ENCODE measurements around the gene SLC6A11. TPM values are rescaled to one million over a fixed set of nuclear protein-coding genes. Genes with fewer than 3 reads are reported as not detected.

The SLC6A11 gene
- total and polyA plus RNA-seq, 2 of the 8 experiments (the other 6 are each of a cell fraction or from before 2014, with no cell fraction given), result 0.78 to 1.5 TPM

DNA sequence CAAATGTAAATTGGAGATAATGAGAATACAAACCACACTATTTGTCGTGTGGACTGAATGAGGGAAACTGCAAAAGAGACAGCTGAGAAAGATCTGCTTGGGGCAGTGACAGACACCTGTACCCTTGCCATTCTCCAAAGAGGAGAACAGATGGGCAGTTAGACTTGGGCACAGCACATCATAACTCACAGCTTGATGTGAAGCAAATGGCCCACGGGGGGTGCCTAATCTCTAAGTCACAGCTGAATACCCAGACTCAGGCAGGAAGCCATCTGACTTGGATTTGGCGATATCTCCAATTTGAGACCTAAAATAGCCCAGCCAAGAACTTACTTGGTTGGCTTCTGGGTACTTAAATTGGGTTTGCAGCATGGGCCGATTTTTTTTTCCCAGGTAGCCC, 10.0 kb upstream of the SLC6A11 start:
- Histone ChIP-seq H3K36me3 (ENCODE audit: control insufficient read depth in 2 of 4, insufficient read depth in 4 of 4, low read length in 3 of 4) (no peaks in the 10 kb centered on the region), H2AFZ (ENCODE audit: low read length) (no peak overlapping the region), H3K18ac (ENCODE audit: extremely low read depth, low read length) (no peak overlapping the region), H3K23ac (ENCODE audit: insufficient read length) (no peak overlapping the region), H3K27me3 (replicated peaks in 1 of 4; ENCODE audit: control insufficient read depth in 3 of 4, extremely low read depth in 1 of 4, insufficient read depth in 3 of 4, low read length in 3 of 4) (peaks cover 0 to 2% (median 0%) of the 10 kb centered on the region in 4 experiments; a peak in 1 of 7 replicates), H3K14ac (ENCODE audit: insufficient read length) (no peak overlapping the region), H3K23me2 (ENCODE audit: low read depth, low read length) (no peaks in the 10 kb centered on the region; the same call in 1 of the 2 replicates), H3K4me1 (replicated peaks in 1 of 4; ENCODE audit: control insufficient read depth in 3 of 4, insufficient read depth in 4 of 4, low read length in 3 of 4) (no peaks in the 10 kb centered on the region), H3K4ac (replicated peaks; ENCODE audit: insufficient read length, low read depth, low read length) (no peak overlapping the region), H3K27ac (ENCODE audit: low read depth, low read length) (no peak overlapping the region), H4K5ac (ENCODE audit: insufficient read length, low read depth, low read length) (no peak overlapping the region), H3K9ac (replicated peaks in 1 of 4; ENCODE audit: extremely low read depth in 1 of 4, low read depth in 3 of 4, low read length in 3 of 4) (no peak overlapping the region), H2BK20ac (ENCODE audit: low read length) (no peak overlapping the region), H2BK15ac (ENCODE audit: low read length) (no peak overlapping the region), H3K4me2 (ENCODE audit: insufficient read depth in 1 of 2, low read depth in 2 of 2, low read length in 2 of 2) (no peak overlapping the region), H2BK5ac (ENCODE audit: low read depth, low read length) (no peak overlapping the region), H3K79me1 (ENCODE audit: low read depth, low read length) (no peaks in the 10 kb centered on the region), H4K91ac (replicated peaks; ENCODE audit: insufficient read length, low read length) (no peak overlapping the region), H3K79me2 (ENCODE audit: control insufficient read depth in 1 of 2, insufficient read depth in 2 of 2, low read length in 2 of 2) (no peaks in the 10 kb centered on the region), H4K20me1 (replicated peaks in 1 of 2; ENCODE audit: control insufficient read depth in 1 of 2, insufficient read depth in 2 of 2, low read length in 2 of 2) (no peaks in the 10 kb centered on the region), H3K56ac (replicated peaks; ENCODE audit: insufficient read length, low read depth, low read length) (no peak overlapping the region), H3K4me3 (ENCODE audit: extremely low read depth in 1 of 4, insufficient read depth in 2 of 4, low read depth in 3 of 4, low read length in 4 of 4) (no peak overlapping the region), H3K9me3 (ENCODE audit: insufficient read depth in 2 of 2, low read depth in 1 of 2, low read length in 1 of 2) (no peaks in the 10 kb centered on the region), H2AK5ac (ENCODE audit: low read depth, low read length) (no peak overlapping the region), H2BK12ac (ENCODE audit: low read depth, low read length) (no peak overlapping the region), H2BK120ac (replicated peaks; ENCODE audit: low read depth, low read length) (no peak overlapping the region), H4K8ac (ENCODE audit: extremely low read depth, insufficient read depth, low read length) (no peak overlapping the region)
- DNase-seq (ENCODE audit: low read depth in 1 of 2, low spot score in 2 of 2), result no peak
- TF ChIP-seq SP4 (IDR thresholded peaks at IDR 0.05; ENCODE audit: low read length), result no peak
- no peak for TF ChIP-seq HDAC6 (IDR thresholded peaks at IDR 0.05; ENCODE audit: low read depth, low read length)
- TF ChIP-seq E2F6 (IDR thresholded peaks at IDR 0.05), result no peak
- no peak for FAIRE-seq
- ChIA-PET POLR2A (ENCODE audit: partially characterized antibody) (no interaction called here), CTCF (ENCODE audit: partially characterized antibody) (interaction anchor here (0.7 kb wide), 1 partner anchor 23 kb away, joined by 3 read pairs; no protein-coding TSS in a partner anchor)
- 81% methylated on average over 4 of the region's 4 CpGs; no CpG with 5 or more reads in 1 of the 2 experiments for WGBS, 2 experiments (ENCODE audit: extremely low coverage in 1 of 2, insufficient coverage in 1 of 2, insufficient read length in 1 of 2, insufficient replicate concordance in 2 of 2, low coverage in 1 of 2, low lambda C conversion rate in 2 of 2, missing lambda C conversion rate in 1 of 2)

Measured in H1 (cell line).